Psoas muscle (tissue), 8 donors: ENCODE data around the gene MYBPC2. TPM values are rescaled to one million over a fixed set of nuclear protein-coding genes. Genes with fewer than 3 reads are reported as not detected.
A peak's percentile ranks its signal among the peaks of the same experiment; 100 is the strongest.

Source experiments
- ATAC-seq, 4 donors: fragments of 200-7000 bp; cut with Tn5 transposase; one replicate each; pipeline ENCODE4 v1.9.1; 2020; ENCODE audit warnings: moderate library complexity in 3 of 4, mild to moderate bottlenecking in 2 of 4
- DNase-seq, 2 donors: peaks; one replicate each; pipeline ENCODE4 v3.0.0-alpha.2; 2020
- H3K27ac ChIP-seq: fragments of 200-600 bp; one replicate; pipeline ENCODE4 v1.8.0; 2022
- H3K27me3 ChIP-seq, 3 donors: fragments of 200-600 bp in 1 of 3; one replicate each; pipeline versions ENCODE4 v1.6.1 to v1.8.0; 2013 to 2022; ENCODE audit warnings: low read length in 2 of 3, mild to moderate bottlenecking in 2 of 3, moderate library complexity in 1 of 3; ENCODE audit not compliant: insufficient read depth in 3 of 3
- H3K36me3 ChIP-seq, 2 donors: fragments of 200-600 bp in 1 of 2; one replicate each; pipeline versions ENCODE4 v1.6.1 to v1.8.0; 2013 to 2022; ENCODE audit warnings: low read depth in 1 of 2, mild to moderate bottlenecking in 1 of 2, moderate library complexity in 1 of 2; ENCODE audit not compliant: insufficient read depth in 1 of 2
- H3K4me1 ChIP-seq: fragments of 200-600 bp; one replicate; pipeline ENCODE4 v1.8.0; 2022
- H3K4me3 ChIP-seq: fragments of 200-600 bp; one replicate; pipeline ENCODE4 v1.8.0; 2022; ENCODE audit warnings: mild to moderate bottlenecking
- H3K9me3 ChIP-seq: fragments of 200-600 bp; one replicate; pipeline ENCODE4 v1.8.0; 2022
- WGBS, 3 donors: extraction: QIAGEN DNeasy Blood & Tissue Kit; methylation state at CpG; one replicate each; pipeline versions ENCODE4 v1.1.6 to v1.1.7; 2013; 5-methylcytosine and 5-hydroxymethylcytosine counted together
- intact Hi-C, 2 donors: fragments of 100-400 bp; cut with DNase I; formaldehyde crosslinking; loops; one replicate each; pipeline versions ENCODE4 v1.11.0 to v1.14.2; 2022
- polyA plus RNA-seq, 3 donors: library from polyadenylated mRNA; stranded (reverse); fragments of 200-250 nt; gene quantifications; one replicate each; pipeline ENCODE4 v1.2.3, GENCODE V29; 2013
- total RNA-seq, 4 donors: library from RNA; stranded (reverse); fragmentation: NEBNext Ultra II Directional in 2 of 4; extraction: Animal tissue kit (Norgen Biotek cat#: 25700) in 2 of 4; gene quantifications; one replicate each; pipeline versions ENCODE4 v1.2.1 to v1.2.4, GENCODE V29; 2021 to 2023
- TF ChIP-seq, protein P1 (sequence below): fragments of 200-600 bp; IDR thresholded peaks from one replicate; pipeline ENCODE4 v1.8.0; 2022; ENCODE audit warnings: antibody characterized with exemption
- donor health status: healthy with polysubstance abuse.
- donor health status: DM: no; HTN: no; CAD: no; lungs with moderate emphysema.
- donor health status: Bipolar disorder and iron deficiency.
- donor health status: healthy.
- donor health status: DM: yes; HTN: yes; CAD: no.
- donor health status: DM: no; HTN: no; CAD: no.
- donor health status: DM: no; HTN: no; CAD: no.
- donor health status: DM: yes; HTN: yes; CAD: no.

Gene MYBPC2
- total and polyA plus RNA-seq, 7 donors: 65.8 to 1,898 (median 1,123) TPM

DNA sequence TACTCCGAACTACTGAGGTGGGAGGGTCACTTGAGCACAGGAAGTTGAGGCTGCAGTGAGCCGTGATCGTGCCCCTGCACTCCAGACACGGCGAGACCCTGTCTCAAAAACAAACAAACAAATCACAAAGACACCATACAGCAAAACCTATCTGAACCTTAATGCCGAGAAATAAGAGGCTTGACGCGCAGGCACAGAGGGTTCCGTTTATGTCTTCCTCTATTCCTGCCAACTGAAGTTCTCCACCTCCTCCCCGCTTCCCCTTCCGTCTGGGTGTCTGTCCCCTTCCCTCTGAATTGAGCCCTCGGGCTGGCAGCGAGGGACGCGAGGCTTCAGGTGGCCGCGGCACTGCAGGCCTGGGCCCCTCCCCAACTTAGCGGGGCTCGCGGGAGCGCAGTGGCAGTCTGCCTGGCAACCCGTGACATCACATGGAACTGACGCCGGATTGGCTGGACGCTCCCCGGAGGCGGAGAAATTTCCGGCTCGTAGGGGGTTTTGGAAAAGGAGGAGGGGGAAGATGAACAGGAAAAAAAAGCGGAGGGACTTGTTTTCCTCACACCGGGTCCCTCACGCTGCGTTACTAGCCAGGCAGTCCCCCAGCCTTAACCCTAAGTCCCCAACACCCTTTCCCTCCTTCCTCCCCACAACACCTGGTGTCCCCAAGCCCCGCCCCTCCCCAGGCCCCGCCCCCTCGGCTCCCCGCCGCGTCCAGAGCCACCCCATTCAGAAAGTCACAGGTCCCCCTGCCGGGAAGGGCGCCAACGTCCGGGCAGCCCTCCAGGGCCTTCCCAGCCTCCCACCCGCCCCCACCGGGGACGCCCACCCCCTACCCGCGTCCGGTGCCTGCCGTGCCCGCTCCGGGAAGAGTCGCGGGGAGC lies 1.1 kb upstream of the MYBPC2 start:
- peaks cover 18% of the 10 kb centered on the region for H3K4me1 ChIP-seq

DNA sequence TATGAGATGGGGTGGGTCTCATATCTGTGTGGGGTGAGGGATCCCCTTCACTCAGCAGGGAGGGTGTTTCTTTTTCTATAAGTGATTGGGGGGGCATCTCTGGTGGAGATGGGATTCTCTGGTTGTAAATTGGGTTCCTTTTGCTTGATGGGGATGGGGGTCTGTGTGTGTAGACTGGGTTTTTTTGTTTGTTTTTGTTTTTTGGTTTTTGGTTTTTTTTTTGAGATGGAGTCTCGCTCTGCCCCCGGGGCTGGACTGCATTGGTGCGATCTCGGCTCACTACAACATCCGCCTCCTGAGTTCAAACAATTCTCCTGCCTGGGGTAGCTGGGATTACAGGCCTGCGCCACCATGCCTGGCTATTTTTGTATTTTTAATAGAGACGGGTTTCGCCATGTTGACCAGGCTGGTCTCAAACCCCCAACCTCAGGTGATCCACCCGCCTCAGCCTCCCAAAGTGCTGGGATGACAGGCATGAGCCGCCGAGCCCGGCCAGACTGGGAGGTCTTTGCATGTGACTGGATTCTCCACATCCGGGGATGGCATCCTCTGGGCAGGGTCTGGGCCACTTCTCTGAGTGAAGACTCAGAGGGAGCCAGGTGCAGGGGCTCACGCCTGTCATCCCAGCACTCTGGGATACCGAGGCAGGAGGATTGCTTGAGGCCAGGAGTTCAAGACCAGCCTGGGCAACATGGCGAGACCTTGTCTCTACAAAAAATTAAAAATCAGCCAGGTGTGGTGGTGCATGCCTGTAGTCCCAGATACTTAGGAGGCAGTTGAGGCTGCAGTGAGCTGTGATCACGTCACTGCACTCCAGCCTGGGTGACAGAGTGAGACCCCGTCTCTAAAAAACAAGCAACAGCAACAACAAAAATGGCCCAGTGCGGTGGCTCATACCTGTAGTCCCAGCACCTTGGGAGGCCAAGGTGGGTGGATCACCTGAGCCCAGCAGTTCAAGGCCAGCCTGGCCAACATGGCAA lies 799 bp downstream of the MYBPC2 start:
- intact Hi-C loops: loop anchor here in 1 of 2 donors (2.0 kb wide), 1 partner anchor 67 kb away; no protein-coding TSS in a partner anchor
- Histone ChIP-seq H3K4me1 (peaks cover 13% of the 10 kb centered on the region), H3K27me3 (peaks cover 0 to 11% (median 0%) of the 10 kb centered on the region in 3 donors), H3K27ac (peak overlapping the region; percentile 87), H3K4me3 (peak overlapping the region; percentile 79), H3K9me3 (no peaks in the 10 kb centered on the region), H3K36me3 (peaks cover 0 to 29% of the 10 kb centered on the region in 2 donors)
- TF ChIP-seq, protein P1, sequence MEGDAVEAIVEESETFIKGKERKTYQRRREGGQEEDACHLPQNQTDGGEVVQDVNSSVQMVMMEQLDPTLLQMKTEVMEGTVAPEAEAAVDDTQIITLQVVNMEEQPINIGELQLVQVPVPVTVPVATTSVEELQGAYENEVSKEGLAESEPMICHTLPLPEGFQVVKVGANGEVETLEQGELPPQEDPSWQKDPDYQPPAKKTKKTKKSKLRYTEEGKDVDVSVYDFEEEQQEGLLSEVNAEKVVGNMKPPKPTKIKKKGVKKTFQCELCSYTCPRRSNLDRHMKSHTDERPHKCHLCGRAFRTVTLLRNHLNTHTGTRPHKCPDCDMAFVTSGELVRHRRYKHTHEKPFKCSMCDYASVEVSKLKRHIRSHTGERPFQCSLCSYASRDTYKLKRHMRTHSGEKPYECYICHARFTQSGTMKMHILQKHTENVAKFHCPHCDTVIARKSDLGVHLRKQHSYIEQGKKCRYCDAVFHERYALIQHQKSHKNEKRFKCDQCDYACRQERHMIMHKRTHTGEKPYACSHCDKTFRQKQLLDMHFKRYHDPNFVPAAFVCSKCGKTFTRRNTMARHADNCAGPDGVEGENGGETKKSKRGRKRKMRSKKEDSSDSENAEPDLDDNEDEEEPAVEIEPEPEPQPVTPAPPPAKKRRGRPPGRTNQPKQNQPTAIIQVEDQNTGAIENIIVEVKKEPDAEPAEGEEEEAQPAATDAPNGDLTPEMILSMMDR: no peak
- ATAC-seq (no peak), DNase-seq (no peak)
- WGBS, 3 donors: 35 to 57% (median 49%) methylated on average over 19 of the region's 19 CpGs

More for the DNA sequence above, 1.1 kb upstream of the MYBPC2 start:
- Histone ChIP-seq H3K9me3 (no peaks in the 10 kb centered on the region), H3K27ac (peak overlapping the region; percentile 87), H3K36me3 (peaks cover 0 to 16% of the 10 kb centered on the region in 2 donors), H3K27me3 (peaks cover 0 to 11% (median 0%) of the 10 kb centered on the region in 3 donors), H3K4me3 (peak overlapping the region; percentile 79)
- 1% methylated on average over 41 to 54 of the region's 54 CpGs for WGBS, 3 donors
- intact Hi-C loops: loop anchor here in 1 of 2 donors (2.0 kb wide), 1 partner anchor 69 kb away; no protein-coding TSS in a partner anchor
- DNase-seq: peak; percentile 79 to 93
- ATAC-seq: peak; percentile 72 to 86 (median 82)
- TF ChIP-seq, protein P1: no peak

DNA sequence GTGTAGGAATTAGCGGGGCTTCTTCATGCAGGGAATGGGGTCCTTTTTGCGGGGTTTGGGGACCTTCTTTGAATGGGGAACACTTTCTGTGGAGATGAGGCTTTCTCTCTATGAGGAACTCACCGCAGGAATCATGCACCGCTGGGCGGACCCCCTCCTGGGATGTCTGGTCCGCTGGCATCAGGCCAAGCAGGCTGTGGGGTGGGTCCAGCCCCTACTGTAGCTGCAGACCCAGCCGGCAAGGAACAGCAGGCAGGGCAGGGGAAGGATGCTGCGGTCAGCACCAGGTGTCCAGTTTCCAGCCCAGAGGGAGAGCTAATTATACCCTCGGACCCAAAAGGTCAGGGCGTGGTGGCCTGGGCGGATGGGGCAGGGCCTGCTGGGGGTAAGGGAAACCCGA lies 1.8 kb downstream of the MYBPC2 start:
- ATAC-seq: peak; percentile 48 to 76 (median 66)
- TF ChIP-seq, protein P1: no peak
- H3K4me1 ChIP-seq: peaks cover 13% of the 10 kb centered on the region
- peak in 1 of 2 donors; percentile 81 for DNase-seq
- H3K4me3 ChIP-seq: peak overlapping the region; percentile 79
- H3K27ac ChIP-seq: peak overlapping the region; percentile 87
- H3K9me3 ChIP-seq: no peaks in the 10 kb centered on the region
- WGBS, 3 donors: 14 to 21% (median 18%) methylated on average over 12 of the region's 12 CpGs
- H3K36me3 ChIP-seq: peaks cover 0 to 29% of the 10 kb centered on the region in 2 donors
- intact Hi-C loops: no loop called here
- peaks cover 0 to 11% (median 0%) of the 10 kb centered on the region in 3 donors for H3K27me3 ChIP-seq

DNA sequence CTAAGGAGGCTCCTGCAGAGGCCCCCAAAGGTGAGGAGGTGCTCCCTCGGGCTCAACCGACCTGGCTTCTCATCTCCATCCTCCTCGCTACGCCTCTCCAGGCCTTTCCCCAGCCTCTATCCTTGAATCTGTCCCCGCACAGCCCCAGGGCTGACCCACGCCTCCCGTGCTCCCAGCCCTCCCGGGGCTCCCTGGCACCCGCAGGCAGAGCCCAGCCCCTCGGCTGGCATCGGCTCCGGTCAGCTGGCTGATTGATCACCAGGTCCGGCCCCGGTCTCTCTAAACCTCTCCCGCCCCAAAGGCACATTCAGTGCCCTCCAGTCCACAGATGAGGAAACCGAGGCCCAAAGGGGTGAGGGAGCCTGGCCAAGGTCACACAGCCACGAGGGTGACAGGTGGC lies 2.5 kb downstream of the MYBPC2 start:
- Histone ChIP-seq H3K4me3 (peak overlapping the region; percentile 51), H3K4me1 (peaks cover 13% of the 10 kb centered on the region), H3K27me3 (peaks cover 0 to 11% (median 0%) of the 10 kb centered on the region in 3 donors), H3K36me3 (peaks cover 0 to 35% of the 10 kb centered on the region in 2 donors), H3K9me3 (no peaks in the 10 kb centered on the region), H3K27ac (peak overlapping the region; percentile 50)
- DNase-seq: no peak
- WGBS, 3 donors: 38 to 69% (median 60%) methylated on average over 15 to 17 of the region's 17 CpGs
- TF ChIP-seq, protein P1: no peak
- intact Hi-C loops: no loop called here
- ATAC-seq: no peak
